Small intestine (tissue), 16 donors: ENCODE results near the gene TCF7. TPM values are rescaled to one million over a fixed set of nuclear protein-coding genes. Genes with fewer than 3 reads are reported as not detected.
A peak's percentile ranks its signal among the peaks of the same experiment; 100 is the strongest.

ENCODE experiments used
- DNase-seq, 2 donors: peaks; one replicate each; pipeline versions ENCODE4 v3.0.0 to v3.0.0-alpha.2; 2013
- FAIRE-seq: peaks from 2 replicates; lab custom pipeline; 2012; peaks lifted over from hg19 to GRCh38; lab: Jason Lieb, UNC
- H3K27ac ChIP-seq, 3 donors: one replicate each; pipeline ENCODE4 v1.5.1; 2013; ENCODE audit warnings: low read length in 2 of 3, mild to moderate bottlenecking in 2 of 3, control low read depth in 1 of 3, inconsistent platforms in 1 of 3, low read depth in 1 of 3, moderate library complexity in 1 of 3
- H3K27me3 ChIP-seq, 3 donors: one replicate each; pipeline ENCODE4 v1.6.1; 2013; ENCODE audit warnings: low read length in 3 of 3, inconsistent platforms in 1 of 3; ENCODE audit not compliant: control insufficient read depth in 3 of 3, insufficient read depth in 3 of 3
- H3K36me3 ChIP-seq, 3 donors: one replicate each; pipeline ENCODE4 v1.6.1; 2013; ENCODE audit warnings: low read length in 3 of 3, inconsistent platforms in 1 of 3, low read depth in 1 of 3, mild to moderate bottlenecking in 1 of 3, moderate library complexity in 1 of 3; ENCODE audit not compliant: control insufficient read depth in 3 of 3, insufficient read depth in 2 of 3
- H3K4me1 ChIP-seq, 3 donors: one replicate each; pipeline ENCODE4 v1.6.1; 2013; ENCODE audit warnings: low read length in 2 of 3, inconsistent platforms in 1 of 3, low read depth in 1 of 3, mild to moderate bottlenecking in 1 of 3, moderate library complexity in 1 of 3; ENCODE audit not compliant: control insufficient read depth in 3 of 3, insufficient read depth in 2 of 3
- H3K4me3 ChIP-seq, 3 donors: one replicate each; pipeline ENCODE4 v1.5.1; 2013; ENCODE audit warnings: low read length in 3 of 3, control low read depth in 1 of 3, inconsistent platforms in 1 of 3, low read depth in 1 of 3, mild to moderate bottlenecking in 1 of 3, moderate library complexity in 1 of 3
- H3K9me3 ChIP-seq, 2 donors: one replicate each; pipeline ENCODE4 v1.6.1; 2013; ENCODE audit warnings: low read depth in 1 of 2, low read length in 1 of 2; ENCODE audit not compliant: control insufficient read depth in 2 of 2, insufficient read depth in 1 of 2
- WGBS, 3 donors: extraction: QIAGEN DNeasy Blood & Tissue Kit; methylation state at CpG; one replicate each; pipeline ENCODE4 v1.1.7; 2013; 5-methylcytosine and 5-hydroxymethylcytosine counted together
- long read RNA-seq, 10 donors: transcript quantifications; one replicate each; lab custom pipeline, GENCODE V29; 2026
- polyA plus RNA-seq, 4 donors: library from polyadenylated mRNA; stranded (reverse) in 3 of 4; unstranded in 1 of 4; fragments of 200-250 nt in 3 of 4; fragments of 120-200 nt in 1 of 4; gene quantifications; one replicate each; pipeline versions ENCODE4 v1.2.1 to v1.2.3, GENCODE V29; 2013
- donor health status: healthy with polysubstance abuse.
- donor health status: control.
- donor health status: control.
- donor health status: Bipolar disorder and iron deficiency.
- donor health status: healthy.

TCF7 gene
- polyA plus RNA-seq: 10 to 100 TPM in 3 of 4 donors, 1 to 10 TPM in 1; 9.7 to 13.3 (median 11.4) TPM
- long read RNA-seq, donor 1, partial matches to known transcripts: 1,193 of 1,240 reads
- long read RNA-seq, donor 1, other reads (novel, unspliced or antisense): 44 of 1,240 reads
- long read RNA-seq, donor 2: 0 reads
- long read RNA-seq, donor 3, partial matches to known transcripts: 77 of 110 reads
- long read RNA-seq, donor 3, other reads (novel, unspliced or antisense): 33 of 110 reads
- long read RNA-seq, donor 4: 0 reads
- long read RNA-seq, donor 5, partial matches to known transcripts: 0 of 1 reads
- long read RNA-seq, donor 5, other reads (novel, unspliced or antisense): 0 of 1 reads
- long read RNA-seq, donor 6, partial matches to known transcripts: 0 of 2 reads
- long read RNA-seq, donor 6, other reads (novel, unspliced or antisense): 0 of 2 reads
- long read RNA-seq, donor 7, partial matches to known transcripts: 0 of 1 reads
- long read RNA-seq, donor 7, other reads (novel, unspliced or antisense): 0 of 1 reads
- long read RNA-seq, donor 8: 0 reads
- long read RNA-seq, donor 9, partial matches to known transcripts: 0 of 1 reads
- long read RNA-seq, donor 9, other reads (novel, unspliced or antisense): 0 of 1 reads
- long read RNA-seq, donor 10, partial matches to known transcripts: 0 of 1 reads
- long read RNA-seq, donor 10, other reads (novel, unspliced or antisense): 0 of 1 reads

DNA sequence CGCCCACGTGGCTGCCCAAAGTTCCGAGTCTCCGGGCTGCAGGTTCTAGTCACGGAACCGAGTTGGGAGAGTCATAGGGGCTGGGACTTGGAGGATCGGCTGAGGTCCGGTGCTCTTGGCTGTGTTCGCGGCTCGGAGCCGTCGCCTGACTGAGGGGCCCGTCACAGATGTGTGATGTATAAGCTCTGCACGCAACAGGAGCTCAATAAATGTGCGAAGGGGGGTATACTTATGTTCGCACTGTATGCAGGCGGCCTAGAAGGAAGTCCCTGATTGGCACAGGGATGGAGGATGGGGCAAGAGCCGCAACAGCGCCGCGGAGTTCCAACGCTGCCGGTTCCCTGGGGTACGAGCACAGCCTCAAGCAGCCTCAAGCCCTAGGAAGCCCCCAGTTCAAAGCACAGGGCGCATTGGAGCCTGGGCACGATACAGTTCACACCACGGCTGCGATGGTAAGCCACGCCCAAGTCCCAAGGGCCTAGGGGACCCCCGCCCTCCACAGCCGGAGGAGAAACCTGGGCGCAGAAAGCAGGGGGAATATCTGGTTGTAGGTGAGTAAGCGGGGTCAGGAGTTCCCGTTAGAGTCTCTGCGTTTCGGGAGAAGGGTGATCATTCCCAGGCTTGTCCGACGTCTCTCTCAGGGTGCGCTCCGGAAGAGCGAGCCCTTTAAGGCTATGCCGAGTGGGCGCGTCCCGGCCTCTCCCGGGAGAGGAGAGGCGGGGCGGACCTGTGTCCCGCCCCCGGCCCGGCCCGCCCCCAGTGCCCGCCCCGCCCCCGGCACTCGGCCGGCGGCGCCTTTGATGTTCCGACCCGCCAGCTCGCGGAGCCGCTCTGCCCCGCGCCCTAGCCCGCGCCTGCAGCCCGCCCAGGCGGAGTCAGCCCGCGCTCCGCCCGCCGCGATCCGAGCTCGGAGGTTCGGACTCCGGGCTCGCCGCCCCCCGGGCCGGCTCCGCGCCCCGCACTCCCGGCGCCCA is at the start of gene TCF7:
TSS of gene TCF7 (plus strand) at position 780 of the 974 bp plus-strand sequence. CDS start 226 bp downstream, outside the sequence.
- peaks cover 4 to 12% (median 5%) of the 10 kb centered on the region in 3 donors for H3K4me1 ChIP-seq
- peak within 1 kb of the TSS in 2 of 3 donors; percentile 42 to 64 for H3K27ac ChIP-seq
- WGBS, 3 donors: 2 to 6% (median 5%) methylated on average over 65 to 90 of the region's 90 CpGs
- peaks cover 0 to 3% of the 10 kb centered on the region in 2 donors for H3K9me3 ChIP-seq
- FAIRE-seq (no peak), DNase-seq (peak; percentile 85 to 90)
- peaks cover 0 to 42% (median 0%) of the 10 kb centered on the region in 3 donors for H3K27me3 ChIP-seq
- peak within 1 kb of the TSS; percentile 61 to 82 (median 61) for H3K4me3 ChIP-seq
- H3K36me3 ChIP-seq: peaks cover 0 to 17% (median 2%) of the 10 kb centered on the region in 3 donors

DNA sequence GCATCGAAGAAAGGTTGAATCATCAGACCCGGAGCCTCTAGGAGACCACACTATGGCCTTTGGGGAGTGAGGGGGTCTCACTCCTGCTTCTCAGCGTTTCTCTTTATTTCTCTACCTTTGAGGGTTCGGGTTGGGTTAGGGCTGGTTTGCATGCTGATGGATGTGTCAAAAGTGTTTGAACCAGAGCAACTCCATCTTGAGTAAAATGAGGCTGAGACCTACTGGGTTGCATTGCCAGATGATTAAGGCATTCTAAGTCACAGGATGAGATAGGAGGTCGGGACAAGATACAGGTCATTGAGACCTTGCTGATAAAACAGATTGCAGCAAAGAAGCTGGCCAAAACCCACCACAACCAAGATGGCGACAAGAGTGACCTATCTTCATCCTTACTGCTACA is 44.9 kb upstream of the TCF7 start:
- DNase-seq: no peak
- peaks cover 0 to 6% of the 10 kb centered on the region in 2 donors for H3K9me3 ChIP-seq
- H3K27ac ChIP-seq: no peak overlapping the region
- no peak overlapping the region for H3K4me3 ChIP-seq
- 84 to 86% (median 85%) methylated on average over 6 of the region's 6 CpGs for WGBS, 3 donors
- no peaks in the 10 kb centered on the region for H3K36me3 ChIP-seq
- H3K27me3 ChIP-seq: peaks cover 3 to 7% (median 5%) of the 10 kb centered on the region in 3 donors
- no peak for FAIRE-seq
- H3K4me1 ChIP-seq: peaks cover 0 to 8% (median 0%) of the 10 kb centered on the region in 3 donors

DNA sequence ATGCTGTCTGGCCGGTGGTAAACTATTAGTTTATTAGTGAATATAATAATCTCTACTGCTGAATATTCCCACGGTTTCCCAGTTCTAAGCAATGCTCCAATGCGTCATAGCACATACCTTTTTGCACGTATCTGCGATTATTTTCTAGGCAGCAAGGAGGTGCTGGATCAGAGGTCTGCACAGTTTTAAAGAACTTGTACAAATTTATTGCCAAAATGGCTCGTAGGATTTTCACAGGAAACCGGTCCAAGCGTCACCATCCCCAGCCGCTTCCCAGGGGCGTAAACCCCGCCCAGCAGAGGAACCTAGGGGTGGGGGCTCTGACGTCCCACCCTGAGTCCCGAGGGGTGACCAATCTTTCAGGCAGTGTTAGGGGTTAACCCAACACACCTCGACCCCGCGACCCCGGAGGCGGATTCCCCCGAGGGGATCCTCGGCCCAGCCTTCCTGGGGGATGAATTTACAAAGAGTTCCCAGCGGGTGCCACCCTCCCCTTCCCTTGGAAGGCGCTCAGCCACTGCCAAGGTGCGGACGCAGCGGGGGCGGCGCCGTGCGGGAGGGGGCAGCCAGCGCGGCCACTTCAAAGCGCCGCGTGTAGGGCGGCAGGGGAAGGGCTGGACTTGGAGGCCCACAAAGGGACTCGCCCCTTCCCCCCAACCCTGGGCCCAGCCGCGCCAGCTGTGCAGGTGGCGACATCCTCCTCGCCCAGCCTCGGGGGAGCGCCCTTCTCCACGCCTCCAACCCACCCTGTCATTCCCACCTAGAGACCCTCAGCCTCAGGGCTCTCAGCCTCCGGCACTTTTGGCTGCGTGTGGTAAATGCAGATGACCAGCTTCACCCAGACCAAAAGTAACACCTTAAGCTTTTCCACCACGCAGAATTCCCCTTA is 43.5 kb upstream of the TCF7 start:
- Histone ChIP-seq H3K36me3 (no peaks in the 10 kb centered on the region), H3K4me3 (peak overlapping the region in 2 of 3 donors; percentile 37 to 41), H3K27me3 (peaks cover 3 to 7% (median 5%) of the 10 kb centered on the region in 3 donors), H3K9me3 (peaks cover 0 to 6% of the 10 kb centered on the region in 2 donors), H3K27ac (no peak overlapping the region), H3K4me1 (peaks cover 0 to 8% (median 0%) of the 10 kb centered on the region in 3 donors)
- FAIRE-seq: no peak
- DNase-seq: peak; percentile 35 to 65
- 3 to 6% (median 4%) methylated on average over 32 to 46 of the region's 46 CpGs for WGBS, 3 donors

DNA sequence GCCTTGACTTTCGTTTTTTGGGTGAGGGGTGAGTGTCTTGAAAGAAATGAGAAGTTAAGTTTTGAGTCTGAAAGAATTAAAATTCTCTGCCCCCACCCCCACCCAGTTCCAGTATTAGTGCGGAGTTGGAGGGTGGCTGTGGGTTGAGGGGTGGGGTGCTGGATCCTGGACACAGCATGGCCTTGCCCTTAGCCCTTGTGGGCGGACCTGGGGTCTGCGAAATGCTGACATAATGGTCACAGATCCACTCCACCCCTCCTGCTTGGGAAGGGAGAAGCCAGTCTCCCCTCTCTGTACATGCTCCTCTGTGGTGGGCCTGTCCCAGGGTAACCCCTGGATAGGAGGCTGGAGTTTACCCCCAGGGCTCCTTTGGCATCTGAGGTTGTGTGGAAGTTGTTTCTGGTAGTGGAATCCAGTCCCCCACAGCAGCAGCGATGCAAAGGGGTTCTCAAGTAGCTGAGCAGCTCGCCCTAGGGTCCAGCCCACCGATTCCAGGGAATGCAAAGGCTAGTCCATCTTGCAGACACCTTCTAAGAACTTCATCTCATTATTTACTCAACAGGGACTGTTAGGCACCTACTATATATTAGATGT is 42.8 kb upstream of the TCF7 start:
- Histone ChIP-seq H3K4me1 (peaks cover 0 to 8% (median 0%) of the 10 kb centered on the region in 3 donors), H3K27me3 (peaks cover 3 to 7% (median 5%) of the 10 kb centered on the region in 3 donors), H3K4me3 (peak overlapping the region in 1 of 3 donors; percentile 37), H3K27ac (no peak overlapping the region), H3K36me3 (no peaks in the 10 kb centered on the region), H3K9me3 (peaks cover 0 to 6% of the 10 kb centered on the region in 2 donors)
- WGBS, 3 donors: 63 to 73% (median 70%) methylated on average over 7 of the region's 7 CpGs
- no peak for FAIRE-seq
- DNase-seq: no peak

DNA sequence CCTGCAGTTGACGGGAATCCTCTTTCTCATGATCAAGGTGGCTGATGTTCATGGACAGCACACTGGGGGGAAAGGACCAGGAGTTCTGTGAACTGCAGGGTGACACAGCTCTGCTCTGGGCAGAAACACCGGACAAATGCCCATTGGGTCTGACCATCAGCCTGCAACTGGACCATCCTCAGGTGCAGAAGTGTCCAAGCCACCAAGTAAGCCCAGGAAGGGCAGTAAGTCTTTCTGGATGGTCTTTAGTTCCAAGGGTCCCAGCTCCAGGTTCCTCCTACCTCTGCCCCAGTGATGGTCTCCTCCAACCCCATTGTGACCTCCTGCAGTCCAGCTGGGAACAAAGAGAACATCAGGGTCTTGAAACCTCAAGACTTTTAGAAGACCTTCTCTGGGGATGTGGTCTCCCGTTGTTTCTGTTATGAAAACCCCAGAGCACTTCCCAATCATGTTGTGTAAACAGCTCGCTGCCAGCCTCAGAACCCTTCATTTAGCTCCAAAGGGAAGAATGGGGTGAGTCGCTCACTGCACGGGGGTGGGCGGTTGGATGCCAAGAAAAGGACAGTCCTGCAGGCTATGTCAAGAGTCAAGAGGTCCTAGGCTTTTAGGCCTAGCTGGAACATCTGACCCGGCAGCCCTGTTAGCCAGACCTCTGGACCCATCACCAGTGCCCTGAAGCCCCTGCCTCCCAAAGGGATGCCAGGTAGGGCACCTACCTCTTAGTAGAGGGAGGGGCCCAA is 41.8 kb upstream of the TCF7 start:
- Histone ChIP-seq H3K4me1 (peaks cover 0 to 8% (median 0%) of the 10 kb centered on the region in 3 donors), H3K27me3 (peaks cover 3 to 7% (median 5%) of the 10 kb centered on the region in 3 donors), H3K27ac (no peak overlapping the region), H3K4me3 (no peak overlapping the region), H3K36me3 (no peaks in the 10 kb centered on the region), H3K9me3 (peaks cover 0 to 6% of the 10 kb centered on the region in 2 donors)
- FAIRE-seq: no peak
- no peak for DNase-seq
- WGBS, 3 donors: 86 to 94% (median 90%) methylated on average over 8 of the region's 8 CpGs

DNA sequence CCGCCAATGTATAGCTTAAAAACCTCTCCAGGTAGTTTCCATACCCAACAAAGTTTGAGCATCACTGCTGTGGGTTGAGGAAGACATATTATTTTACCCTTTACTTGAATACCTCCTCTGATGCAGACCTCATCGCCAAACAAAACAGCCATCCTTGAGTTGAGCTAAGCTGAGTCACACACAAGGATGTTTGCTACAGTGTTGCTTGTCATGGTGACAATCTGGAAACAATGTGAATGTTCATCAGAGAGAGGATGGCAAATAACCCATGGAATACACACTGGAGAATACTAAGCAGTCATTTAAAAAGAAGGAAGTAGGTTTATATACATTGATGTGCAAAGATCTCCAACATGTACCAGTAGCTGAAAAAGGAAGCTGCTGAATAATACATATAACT is 41.1 kb upstream of the TCF7 start:
- Histone ChIP-seq H3K4me3 (no peak overlapping the region), H3K27ac (no peak overlapping the region), H3K27me3 (peaks cover 3 to 7% (median 5%) of the 10 kb centered on the region in 3 donors), H3K36me3 (no peaks in the 10 kb centered on the region), H3K4me1 (peaks cover 0 to 8% (median 0%) of the 10 kb centered on the region in 3 donors), H3K9me3 (peaks cover 0 to 6% of the 10 kb centered on the region in 2 donors)
- DNase-seq: no peak
- FAIRE-seq: no peak
- 61 to 92% (median 88%) methylated on average over 2 of the region's 2 CpGs for WGBS, 3 donors
